OCI-LY1 (cell line): Measurements from ENCODE around the gene EBI3.

ENCODE experiments used
- H2AFZ ChIP-seq: fragments of 200-600 bp; sonication (generic), shearing (Covaris generic); 2 replicates; pipeline ENCODE4 v1.6.0; 2014; ENCODE audit warnings: antibody characterized with exemption, mild to moderate bottlenecking, low read length
- H3F3A ChIP-seq: fragments of 200-600 bp; sonication (generic), shearing (Covaris generic); 2 replicates; pipeline ENCODE4 v1.6.0; 2014; ENCODE audit warnings: mild to moderate bottlenecking, antibody characterized with exemption, low read length, moderate library complexity; ENCODE audit not compliant: insufficient read depth
- H3K27ac ChIP-seq: fragments of 200-600 bp; sonication (generic); 2 replicates; pipeline ENCODE4 v1.5.1; 2014; ENCODE audit warnings: low read length, mixed run types, mild to moderate bottlenecking, low read depth; ENCODE audit not compliant: poor library complexity, severe bottlenecking
- H3K27me3 ChIP-seq: fragments of 200-600 bp; sonication (generic); 2 replicates; pipeline ENCODE4 v1.6.0; 2014; ENCODE audit warnings: antibody characterized with exemption, mild to moderate bottlenecking, low read length, moderate library complexity; ENCODE audit not compliant: insufficient read depth
- H3K36me3 ChIP-seq: fragments of 200-600 bp; sonication (generic); 2 replicates; pipeline ENCODE4 v1.6.1; 2014; ENCODE audit warnings: mild to moderate bottlenecking, antibody characterized with exemption, low read length, moderate library complexity, mixed read lengths; ENCODE audit not compliant: insufficient read depth
- H3K4me1 ChIP-seq: fragments of 200-600 bp; sonication (generic); 2 replicates; pipeline ENCODE4 v1.5.1; 2014; ENCODE audit warnings: mild to moderate bottlenecking, low read length, moderate library complexity; ENCODE audit not compliant: insufficient read depth, severe bottlenecking
- H3K4me2 ChIP-seq: fragments of 200-600 bp; sonication (generic), shearing (Covaris generic); 2 replicates; pipeline ENCODE4 v1.6.1; 2014; ENCODE audit warnings: low read length
- H3K4me3 ChIP-seq: fragments of 200-600 bp; sonication (generic); 2 replicates; pipeline ENCODE4 v1.5.1; 2014; ENCODE audit warnings: low read length, low read depth, mild to moderate bottlenecking, mixed read lengths; ENCODE audit not compliant: poor library complexity, severe bottlenecking
- H3K79me2 ChIP-seq: fragments of 200-600 bp; shearing (Covaris generic); 2 replicates; pipeline ENCODE4 v1.6.1; 2016; ENCODE audit warnings: mixed run types, low read length, mixed read lengths; ENCODE audit not compliant: insufficient read depth
- H3K9ac ChIP-seq: fragments of 200-600 bp; sonication (generic), shearing (Covaris generic); 2 replicates; pipeline ENCODE4 v1.6.1; 2014; ENCODE audit warnings: mild to moderate bottlenecking, low read length, mixed read lengths
- H3K9me2 ChIP-seq: fragments of 200-600 bp; sonication (generic), shearing (Covaris generic); 2 replicates; pipeline ENCODE4 v1.6.1; 2014; ENCODE audit warnings: low read depth, mild to moderate bottlenecking, low read length, mixed read lengths
- H3K9me3 ChIP-seq: fragments of 200-600 bp; shearing (Covaris generic); 2 replicates; pipeline ENCODE4 v1.6.1; 2014; ENCODE audit warnings: low read length, mixed read lengths
- H4K20me1 ChIP-seq: fragments of 200-600 bp; sonication (generic), shearing (Covaris generic); 2 replicates; pipeline ENCODE4 v1.6.0; 2016; ENCODE audit warnings: mild to moderate bottlenecking, low read length; ENCODE audit not compliant: insufficient read depth
- EZH2 ChIP-seq: fragments of 200-600 bp; sonication (generic), shearing (Covaris generic); IDR thresholded peaks from 2 replicates; pipeline ENCODE4 v1.8.0; 2017; ENCODE audit warnings: borderline replicate concordance, mixed run types, mild to moderate bottlenecking, antibody characterized with exemption, low read length, moderate library complexity, mixed read lengths
- TF ChIP-seq, protein P1 (sequence below): fragments of 200-600 bp; sonication (generic), shearing (Covaris generic); IDR thresholded peaks from 2 replicates; pipeline ENCODE4 v1.5.1; 2017; ENCODE audit warnings: mild to moderate bottlenecking, antibody characterized with exemption, low read length, moderate library complexity, mixed read lengths

Gene EBI3

DNA sequence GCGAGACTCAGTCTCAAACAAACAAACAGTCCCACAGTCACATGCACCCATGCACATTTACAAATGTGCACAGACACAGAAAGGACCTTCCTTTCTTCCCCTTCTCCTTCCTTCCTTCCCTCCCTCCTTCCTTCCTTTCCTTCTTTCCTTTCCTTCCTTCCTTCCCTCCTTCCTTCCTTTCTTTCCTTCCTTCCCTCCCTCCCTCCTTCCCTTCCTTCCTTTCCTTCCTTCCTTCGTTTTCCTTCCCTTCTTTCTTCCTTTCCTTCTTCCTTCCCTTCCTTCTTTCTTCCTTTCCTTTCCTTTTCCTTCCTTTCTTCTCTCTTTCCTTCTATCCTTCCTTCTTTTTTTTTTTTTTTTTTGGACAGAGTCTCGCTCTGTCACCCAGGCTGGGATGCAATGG is 16.2 kb upstream of the EBI3 start:
- TF ChIP-seq EZH2, result no peak
- no peaks in the 10 kb centered on the region for H3K9me2 ChIP-seq
- H3K9ac ChIP-seq, result no peak overlapping the region
- H3K9me3 ChIP-seq, result no peaks in the 10 kb centered on the region
- H3K27me3 ChIP-seq, result 0 out of 2 replicates have a peak, but pooled peaks cover 3% of the 10 kb centered on the region
- H2AFZ ChIP-seq, result no peak overlapping the region
- H3K27ac ChIP-seq, result no peak overlapping the region
- no peaks in the 10 kb centered on the region for H3F3A ChIP-seq
- no peak overlapping the region for H3K4me2 ChIP-seq
- H3K79me2 ChIP-seq, result no peaks in the 10 kb centered on the region
- H3K36me3 ChIP-seq, result no peaks in the 10 kb centered on the region
- H4K20me1 ChIP-seq, result no peaks in the 10 kb centered on the region
- H3K4me1 ChIP-seq, result no peaks in the 10 kb centered on the region
- H3K4me3 ChIP-seq, result no peak overlapping the region

DNA sequence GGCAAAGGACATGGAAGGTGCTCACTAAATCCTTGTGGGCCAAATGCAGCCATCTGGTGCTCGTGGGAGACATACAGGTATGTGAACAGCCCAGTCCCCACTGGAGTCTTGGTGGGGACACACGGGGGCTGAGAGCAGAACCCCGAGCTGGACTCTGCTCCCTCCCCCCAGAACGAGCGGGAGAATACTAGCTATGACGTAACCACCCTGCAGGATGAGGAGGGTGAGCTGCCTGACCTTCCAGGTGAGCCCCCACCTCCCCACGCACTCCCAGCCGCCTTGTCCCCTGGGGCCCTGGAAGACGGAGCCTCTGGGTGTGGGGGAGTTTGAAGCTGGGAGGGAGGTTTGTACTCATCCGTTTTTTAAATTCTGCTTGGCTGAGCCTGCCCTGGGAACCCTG is 13.5 kb upstream of the EBI3 start:
- Histone ChIP-seq H3K27ac (no peak overlapping the region), H3K4me2 (no peak overlapping the region), H2AFZ (no peak overlapping the region), H3K9me2 (no peaks in the 10 kb centered on the region), H3K4me1 (no peaks in the 10 kb centered on the region), H4K20me1 (no peaks in the 10 kb centered on the region), H3K27me3 (0 out of 2 replicates have a peak, but pooled peaks cover 3% of the 10 kb centered on the region), H3K9ac (no peak overlapping the region), H3K79me2 (no peaks in the 10 kb centered on the region), H3K9me3 (no peaks in the 10 kb centered on the region), H3K4me3 (no peak overlapping the region), H3F3A (no peaks in the 10 kb centered on the region), H3K36me3 (no peaks in the 10 kb centered on the region)
- TF ChIP-seq, protein P1, sequence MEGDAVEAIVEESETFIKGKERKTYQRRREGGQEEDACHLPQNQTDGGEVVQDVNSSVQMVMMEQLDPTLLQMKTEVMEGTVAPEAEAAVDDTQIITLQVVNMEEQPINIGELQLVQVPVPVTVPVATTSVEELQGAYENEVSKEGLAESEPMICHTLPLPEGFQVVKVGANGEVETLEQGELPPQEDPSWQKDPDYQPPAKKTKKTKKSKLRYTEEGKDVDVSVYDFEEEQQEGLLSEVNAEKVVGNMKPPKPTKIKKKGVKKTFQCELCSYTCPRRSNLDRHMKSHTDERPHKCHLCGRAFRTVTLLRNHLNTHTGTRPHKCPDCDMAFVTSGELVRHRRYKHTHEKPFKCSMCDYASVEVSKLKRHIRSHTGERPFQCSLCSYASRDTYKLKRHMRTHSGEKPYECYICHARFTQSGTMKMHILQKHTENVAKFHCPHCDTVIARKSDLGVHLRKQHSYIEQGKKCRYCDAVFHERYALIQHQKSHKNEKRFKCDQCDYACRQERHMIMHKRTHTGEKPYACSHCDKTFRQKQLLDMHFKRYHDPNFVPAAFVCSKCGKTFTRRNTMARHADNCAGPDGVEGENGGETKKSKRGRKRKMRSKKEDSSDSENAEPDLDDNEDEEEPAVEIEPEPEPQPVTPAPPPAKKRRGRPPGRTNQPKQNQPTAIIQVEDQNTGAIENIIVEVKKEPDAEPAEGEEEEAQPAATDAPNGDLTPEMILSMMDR, result no peak
- no peak for TF ChIP-seq EZH2

DNA sequence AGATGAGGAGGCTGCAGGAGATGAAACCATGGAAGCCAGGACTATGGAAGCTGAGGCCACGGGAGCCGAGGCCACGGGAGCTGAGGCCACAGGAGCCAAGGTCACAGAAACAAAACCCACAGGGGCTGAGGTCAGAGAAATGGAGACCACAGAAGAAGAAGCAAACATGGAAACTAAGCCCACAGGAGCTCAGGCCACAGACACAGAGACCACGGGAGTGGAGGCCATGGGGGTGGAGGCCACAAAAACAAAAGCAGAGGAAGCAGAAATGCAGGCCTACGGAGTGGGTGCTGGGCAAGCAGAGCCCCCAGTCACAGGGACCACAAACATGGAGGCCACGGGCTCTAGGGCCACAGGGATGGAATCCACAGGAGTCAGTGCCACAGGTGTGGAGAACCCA is 12.5 kb upstream of the EBI3 start:
- Histone ChIP-seq H4K20me1 (no peaks in the 10 kb centered on the region), H3K36me3 (no peaks in the 10 kb centered on the region), H3K9me2 (no peaks in the 10 kb centered on the region), H3K27me3 (0 out of 2 replicates have a peak, but pooled peaks cover 3% of the 10 kb centered on the region), H3K9ac (no peak overlapping the region), H3K79me2 (no peaks in the 10 kb centered on the region), H3K4me1 (no peaks in the 10 kb centered on the region), H3K4me2 (no peak overlapping the region), H3K27ac (no peak overlapping the region), H3F3A (no peaks in the 10 kb centered on the region), H3K9me3 (no peaks in the 10 kb centered on the region), H2AFZ (no peak overlapping the region), H3K4me3 (no peak overlapping the region)
- TF ChIP-seq, protein P1, result no peak
- TF ChIP-seq EZH2, result no peak
